SK-N-SH (cell line): ENCODE results near the gene ARHGAP4. TPM values are rescaled to one million over a fixed set of nuclear protein-coding genes. Genes with fewer than 3 reads are reported as not detected.

Experiments used
- CTCF ChIA-PET: fragments of 300-600, 350-600 bp; formaldehyde crosslinking; extraction: SDS; loops from one replicate; lab custom pipeline; 2021; lab: Yijun Ruan, JAX
- POLR2A ChIA-PET: fragments of 350-600 bp; sonication (Branson Sonifier 250); formaldehyde crosslinking; extraction: SDS; loops from one replicate; lab custom pipeline; 2020; ENCODE audit warnings: antibody characterized with exemption, inconsistent platforms; lab: Yijun Ruan, JAX
- DNase-seq: peaks from one replicate; pipeline ENCODE4 v3.0.0; 2012
- H2AFZ ChIP-seq: fragments of 200-600 bp; sonication (generic); 2 replicates; pipeline ENCODE4 v1.8.1; 2016; ENCODE audit warnings: antibody characterized with exemption, mild to moderate bottlenecking, low read depth
- H3F3A ChIP-seq: fragments of 200-600 bp; sonication (generic); replicated peaks from 2 replicates; pipeline ENCODE3; 2016; ENCODE audit warnings: antibody characterized with exemption, mild to moderate bottlenecking; ENCODE audit not compliant: insufficient read depth
- H3K27ac ChIP-seq, 2 experiments: fragments of 200-500 bp in 1 of 2; fragments of 200-600 bp in 1 of 2; sonication (Bioruptor generic) in 1 of 2; sonication (generic), shearing (Covaris generic) in 1 of 2; 2 replicates each; pipeline versions ENCODE4 v1.5.1 to v1.6.1; 2014 to 2016; ENCODE audit warnings: low read depth in 2 of 2, inconsistent platforms in 1 of 2, low read length in 1 of 2, mild to moderate bottlenecking in 1 of 2, mixed read lengths in 1 of 2
- H3K27me3 ChIP-seq: fragments of 200-600 bp; sonication (generic), shearing (Covaris generic); 2 replicates; pipeline ENCODE4 v1.6.1; 2016; ENCODE audit warnings: mixed run types; ENCODE audit not compliant: insufficient read depth
- H3K36me3 ChIP-seq, 2 experiments: fragments of 200-500 bp in 1 of 2; fragments of 200-600 bp in 1 of 2; sonication (Bioruptor generic) in 1 of 2; sonication (generic) in 1 of 2; replicated peaks in 1 of 2; 2 replicates each; pipeline versions ENCODE3 to v1.5.1; 2014 to 2016; ENCODE audit warnings: low read length in 1 of 2, mild to moderate bottlenecking in 1 of 2; ENCODE audit not compliant: insufficient read depth in 2 of 2, control insufficient read depth in 1 of 2
- H3K4me1 ChIP-seq, 2 experiments: fragments of 200-500 bp in 1 of 2; fragments of 200-600 bp in 1 of 2; sonication (Bioruptor generic) in 1 of 2; sonication (generic), shearing (Covaris generic) in 1 of 2; 2 replicates each; pipeline versions ENCODE4 v1.5.1 to v1.6.1; 2014 to 2016; ENCODE audit warnings: low read depth in 1 of 2, low read length in 1 of 2, mixed run types in 1 of 2; ENCODE audit not compliant: insufficient read depth in 2 of 2, control insufficient read depth in 1 of 2
- H3K4me2 ChIP-seq: fragments of 200-600 bp; sonication (generic), shearing (Covaris generic); 2 replicates; pipeline ENCODE4 v1.6.1; 2017; ENCODE audit warnings: mixed run types
- H3K4me3 ChIP-seq, 2 experiments: fragments of 200-500 bp in 1 of 2; fragments of 200-600 bp in 1 of 2; sonication (Bioruptor generic) in 1 of 2; sonication (generic), shearing (Covaris generic) in 1 of 2; 2 replicates each; pipeline versions ENCODE4 v1.5.1 to v1.8.1; 2014 to 2016; ENCODE audit warnings: low read depth in 2 of 2, inconsistent platforms in 1 of 2, low read length in 1 of 2, mild to moderate bottlenecking in 1 of 2, mixed read lengths in 1 of 2, moderate library complexity in 1 of 2
- H3K79me2 ChIP-seq: fragments of 200-600 bp; sonication (generic); 2 replicates; pipeline ENCODE4 v1.8.1; 2017; ENCODE audit warnings: mild to moderate bottlenecking; ENCODE audit not compliant: insufficient read depth
- H3K9ac ChIP-seq: fragments of 200-600 bp; sonication (generic); 2 replicates; pipeline ENCODE4 v1.6.1; 2017; ENCODE audit warnings: mixed run types
- H3K9me2 ChIP-seq: fragments of 200-600 bp; sonication (generic); 2 replicates; pipeline ENCODE4 v1.6.1; 2017; ENCODE audit warnings: mixed run types
- H3K9me3 ChIP-seq: fragments of 200-600 bp; sonication (generic); 2 replicates; pipeline ENCODE4 v1.6.1; 2017; ENCODE audit warnings: mixed run types, mild to moderate bottlenecking, moderate library complexity
- H4K20me1 ChIP-seq: fragments of 200-600 bp; sonication (generic); 2 replicates; pipeline ENCODE4 v1.6.1; 2017; ENCODE audit warnings: mild to moderate bottlenecking, mixed run types; ENCODE audit not compliant: insufficient read depth
- EZH2phosphoT487 ChIP-seq: fragments of 200-600 bp; sonication (generic); IDR thresholded peaks from 2 replicates; pipeline ENCODE4 v1.6.1; 2017; ENCODE audit warnings: low read depth, mixed run types, mild to moderate bottlenecking, antibody characterized with exemption, moderate library complexity, borderline replicate concordance
- FOSL2 ChIP-seq: IDR thresholded peaks from 2 replicates; pipeline ENCODE4 v1.4.0; 2012; ENCODE audit warnings: low read depth, mild to moderate bottlenecking, moderate library complexity, borderline replicate concordance
- GABPA ChIP-seq: IDR thresholded peaks from 2 replicates; pipeline ENCODE4 v1.4.0; 2012; ENCODE audit warnings: low read depth, mild to moderate bottlenecking
- GATA2 ChIP-seq: sonication (generic); formaldehyde crosslinking; IDR thresholded peaks from 2 replicates; pipeline ENCODE4 v1.5.0; 2020; ENCODE audit warnings: mild to moderate bottlenecking, missing genetic modification reagents
- MEF2A ChIP-seq: IDR thresholded peaks from 2 replicates; pipeline ENCODE4 v1.4.0; 2012; ENCODE audit warnings: low read depth, borderline replicate concordance
- MXI1 ChIP-seq: IDR thresholded peaks from 2 replicates; pipeline ENCODE4 v1.6.1; 2012; ENCODE audit warnings: mild to moderate bottlenecking, low read depth, low read length, improper control_type of control experiment
- NRF1 ChIP-seq: IDR thresholded peaks from 2 replicates; pipeline ENCODE4 v1.6.1; 2012; ENCODE audit warnings: low read depth, mild to moderate bottlenecking, low read length
- REST ChIP-seq: IDR thresholded peaks from 2 replicates; pipeline ENCODE4 v1.6.1; 2012; ENCODE audit warnings: mild to moderate bottlenecking, low read depth, low read length, moderate library complexity
- SIN3A ChIP-seq: IDR thresholded peaks from 2 replicates; pipeline ENCODE4 v1.6.1; 2012; ENCODE audit warnings: low read depth, mild to moderate bottlenecking, low read length, moderate library complexity, borderline replicate concordance
- SMC3 ChIP-seq: IDR thresholded peaks from 2 replicates; pipeline ENCODE4 v1.6.1; 2012; ENCODE audit warnings: low read depth, low read length, improper control_type of control experiment
- TAF1 ChIP-seq: IDR thresholded peaks from 2 replicates; pipeline ENCODE4 v1.6.1; 2012; ENCODE audit warnings: low read depth, mild to moderate bottlenecking, low read length, moderate library complexity, borderline replicate concordance
- TEAD4 ChIP-seq: IDR thresholded peaks from 2 replicates; pipeline ENCODE4 v1.4.0; 2012; ENCODE audit warnings: mild to moderate bottlenecking, borderline replicate concordance; ENCODE audit not compliant: insufficient read depth
- WGBS: methylation state at CpG from one replicate; pipeline ENCODE4 v1.1.6; 2017; ENCODE audit warnings: low lambda C conversion rate; 5-methylcytosine and 5-hydroxymethylcytosine counted together
- polyA plus RNA-seq, 3 experiments: library from polyadenylated mRNA; depleted of rRNA; stranded (reverse); fragments of >200 nt; gene quantifications; 2 replicates each; pipeline ENCODE4 v1.2.3, GENCODE V29; 2012
- TF ChIP-seq, protein P1 (sequence below): fragments of 150-350 bp; IDR thresholded peaks from 2 replicates; pipeline ENCODE4 v1.6.1; 2017; ENCODE audit warnings: antibody characterized with exemption, low read length, low read depth, borderline replicate concordance
- TF ChIP-seq, protein P2 (sequence below): IDR thresholded peaks from 2 replicates; pipeline ENCODE4 v1.4.0; 2012; ENCODE audit warnings: low read depth, borderline replicate concordance

Gene ARHGAP4
- polyA plus RNA-seq, 1 of the 3 experiments (the other 2 are of a cell fraction): 1.6 TPM

GRCh38 chrX:153865685-153866084 lies 60.4 kb downstream of the ARHGAP4 start:
- Histone ChIP-seq H3K79me2 (no peaks in the 10 kb centered on the region), H3K4me1 (no peaks in the 10 kb centered on the region), H3K9me2 (no peaks in the 10 kb centered on the region), H3K9me3 (no peaks in the 10 kb centered on the region), H3K27me3 (no peaks in the 10 kb centered on the region), H3K4me3 (no peak overlapping the region), H3K9ac (no peak overlapping the region), H3K27ac (no peak overlapping the region), H2AFZ (no peak overlapping the region), H4K20me1 (no peaks in the 10 kb centered on the region), H3K4me2 (no peak overlapping the region), H3K36me3 (no peaks in the 10 kb centered on the region), H3F3A (no peaks in the 10 kb centered on the region)
- 76% methylated on average over 9 of the region's 9 CpGs for WGBS
- CTCF ChIA-PET: interaction anchor here (0.7 kb wide), 1 partner anchor 59 kb away, joined by 3 read pairs; no protein-coding TSS in a partner anchor
- TF ChIP-seq SIN3A (no peak), TAF1 (no peak), NRF1 (no peak), GABPA (no peak), MEF2A (no peak), SMC3 (no peak), EZH2phosphoT487 (no peak), FOSL2 (no peak), GATA2 (CRISPR knock-in tag) (no peak), TEAD4 (no peak), MXI1 (no peak), REST (no peak)
- TF ChIP-seq, protein P1, sequence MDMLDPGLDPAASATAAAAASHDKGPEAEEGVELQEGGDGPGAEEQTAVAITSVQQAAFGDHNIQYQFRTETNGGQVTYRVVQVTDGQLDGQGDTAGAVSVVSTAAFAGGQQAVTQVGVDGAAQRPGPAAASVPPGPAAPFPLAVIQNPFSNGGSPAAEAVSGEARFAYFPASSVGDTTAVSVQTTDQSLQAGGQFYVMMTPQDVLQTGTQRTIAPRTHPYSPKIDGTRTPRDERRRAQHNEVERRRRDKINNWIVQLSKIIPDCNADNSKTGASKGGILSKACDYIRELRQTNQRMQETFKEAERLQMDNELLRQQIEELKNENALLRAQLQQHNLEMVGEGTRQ: no peak
- TF ChIP-seq, protein P2, sequence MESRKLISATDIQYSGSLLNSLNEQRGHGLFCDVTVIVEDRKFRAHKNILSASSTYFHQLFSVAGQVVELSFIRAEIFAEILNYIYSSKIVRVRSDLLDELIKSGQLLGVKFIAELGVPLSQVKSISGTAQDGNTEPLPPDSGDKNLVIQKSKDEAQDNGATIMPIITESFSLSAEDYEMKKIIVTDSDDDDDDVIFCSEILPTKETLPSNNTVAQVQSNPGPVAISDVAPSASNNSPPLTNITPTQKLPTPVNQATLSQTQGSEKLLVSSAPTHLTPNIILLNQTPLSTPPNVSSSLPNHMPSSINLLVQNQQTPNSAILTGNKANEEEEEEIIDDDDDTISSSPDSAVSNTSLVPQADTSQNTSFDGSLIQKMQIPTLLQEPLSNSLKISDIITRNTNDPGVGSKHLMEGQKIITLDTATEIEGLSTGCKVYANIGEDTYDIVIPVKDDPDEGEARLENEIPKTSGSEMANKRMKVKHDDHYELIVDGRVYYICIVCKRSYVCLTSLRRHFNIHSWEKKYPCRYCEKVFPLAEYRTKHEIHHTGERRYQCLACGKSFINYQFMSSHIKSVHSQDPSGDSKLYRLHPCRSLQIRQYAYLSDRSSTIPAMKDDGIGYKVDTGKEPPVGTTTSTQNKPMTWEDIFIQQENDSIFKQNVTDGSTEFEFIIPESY: no peak
- no peak for DNase-seq
- POLR2A ChIA-PET: interaction anchor here (1.0 kb wide), 1 partner anchor 8 kb away, joined by 3 read pairs; no protein-coding TSS in a partner anchor
